IMR-90 (cell line): ENCODE results near the gene SURF1. TPM values are rescaled to one million over a fixed set of nuclear protein-coding genes. Genes with fewer than 3 reads are reported as not detected.

ENCODE experiments used
- ATAC-seq: fragments of 200-7000 bp; cut with Tn5 transposase; 2 replicates; pipeline ENCODE4 v1.9.1; 2020; ENCODE audit warnings: low read depth, mild to moderate bottlenecking, moderate library complexity
- BruUV-seq: library from RNA; stranded (reverse); fragments of 400-500 nt; replicated peaks from 2 replicates; lab custom pipeline; 2021; lab: Mats Ljungman, UMichigan
- CTCF ChIA-PET: fragments of 300-600 bp; formaldehyde crosslinking; extraction: SDS; loops from one replicate; lab custom pipeline; 2021; ENCODE audit warnings: antibody characterized with exemption; lab: Yijun Ruan, JAX
- POLR2A ChIA-PET: fragments of 300-600 bp; sonication (Branson Sonifier 250); formaldehyde crosslinking; loops from one replicate; lab custom pipeline; 2022; ENCODE audit warnings: antibody characterized with exemption; ENCODE audit not compliant: unreplicated experiment; lab: Charles Lee
- DNase-seq: peaks from one replicate; pipeline ENCODE4 v3.0.0; 2013
- H2AFZ ChIP-seq: replicated peaks from 2 replicates; pipeline ENCODE3; 2013; ENCODE audit warnings: low read length, mild to moderate bottlenecking; ENCODE audit not compliant: poor library complexity
- H2AK5ac ChIP-seq: 2 replicates; pipeline ENCODE4 v1.6.1; 2013; ENCODE audit warnings: low read depth, low read length, inconsistent platforms
- H2AK9ac ChIP-seq: replicated peaks from 2 replicates; pipeline ENCODE3; 2013; ENCODE audit warnings: mild to moderate bottlenecking, low read depth, low read length, moderate library complexity; ENCODE audit not compliant: poor library complexity
- H2BK120ac ChIP-seq: 2 replicates; pipeline ENCODE4 v1.6.1; 2013; ENCODE audit warnings: low read depth, low read length, inconsistent platforms
- H2BK15ac ChIP-seq: 3 replicates; pipeline ENCODE4 v1.6.1; 2013; ENCODE audit warnings: low read depth, low read length, inconsistent platforms
- H2BK20ac ChIP-seq: 2 replicates; pipeline ENCODE4 v1.6.1; 2013; ENCODE audit warnings: low read depth, mild to moderate bottlenecking, inconsistent platforms, low read length, moderate library complexity
- H2BK5ac ChIP-seq: 2 replicates; pipeline ENCODE4 v1.6.1; 2013; ENCODE audit warnings: mild to moderate bottlenecking, low read depth, low read length, inconsistent platforms; ENCODE audit not compliant: poor library complexity, severe bottlenecking
- H3K14ac ChIP-seq: replicated peaks from 2 replicates; pipeline ENCODE4 v1.6.1; 2013; ENCODE audit warnings: low read depth, low read length, inconsistent platforms
- H3K18ac ChIP-seq: 2 replicates; pipeline ENCODE4 v1.6.1; 2013; ENCODE audit warnings: low read depth, low read length, control low read depth
- H3K23ac ChIP-seq: 2 replicates; pipeline ENCODE4 v1.6.1; 2013; ENCODE audit warnings: low read depth, low read length, inconsistent platforms
- H3K27ac ChIP-seq: 2 replicates; pipeline ENCODE4 v1.5.1; 2013; ENCODE audit warnings: mild to moderate bottlenecking, control low read depth, low read length; ENCODE audit not compliant: insufficient read depth
- H3K27me3 ChIP-seq: 2 replicates; pipeline ENCODE4 v1.6.1; 2013; ENCODE audit warnings: low read length; ENCODE audit not compliant: control insufficient read depth, insufficient read depth
- H3K36me3 ChIP-seq: 2 replicates; pipeline ENCODE4 v1.6.1; 2013; ENCODE audit warnings: low read length, mixed read lengths; ENCODE audit not compliant: control insufficient read depth, insufficient read depth
- H3K4ac ChIP-seq: 2 replicates; pipeline ENCODE4 v1.6.1; 2013; ENCODE audit warnings: low read depth, low read length, inconsistent platforms
- H3K4me1 ChIP-seq: 2 replicates; pipeline ENCODE4 v1.6.1; 2013; ENCODE audit warnings: low read length, mixed read lengths; ENCODE audit not compliant: control insufficient read depth, insufficient read depth
- H3K4me2 ChIP-seq: 2 replicates; pipeline ENCODE4 v1.6.1; 2013; ENCODE audit warnings: low read depth, mild to moderate bottlenecking, control low read depth, low read length, moderate library complexity
- H3K4me3 ChIP-seq: 2 replicates; pipeline ENCODE4 v1.5.1; 2013; ENCODE audit warnings: low read depth, mild to moderate bottlenecking, control low read depth, low read length, moderate library complexity; ENCODE audit not compliant: insufficient read depth
- H3K56ac ChIP-seq: 2 replicates; pipeline ENCODE4 v1.6.1; 2013; ENCODE audit warnings: low read length, inconsistent platforms; ENCODE audit not compliant: insufficient read depth; ENCODE audit errors: extremely low read depth
- H3K79me1 ChIP-seq, 2 experiments: 2 replicates each; pipeline ENCODE4 v1.6.1; 2013; ENCODE audit warnings: low read length in 2 of 2, inconsistent platforms in 1 of 2, low read depth in 1 of 2
- H3K9ac ChIP-seq: 2 replicates; pipeline ENCODE4 v1.6.1; 2013; ENCODE audit warnings: low read depth, low read length, control low read depth
- H3K9me1 ChIP-seq: 2 replicates; pipeline ENCODE4 v1.6.1; 2013; ENCODE audit warnings: low read length, inconsistent platforms; ENCODE audit not compliant: insufficient read depth
- H3K9me3 ChIP-seq: 2 replicates; pipeline ENCODE4 v1.6.1; 2013; ENCODE audit warnings: low read length; ENCODE audit not compliant: control insufficient read depth, insufficient read depth
- H4K20me1 ChIP-seq: 2 replicates; pipeline ENCODE4 v1.6.1; 2013; ENCODE audit warnings: low read length, inconsistent platforms; ENCODE audit not compliant: insufficient read depth
- H4K5ac ChIP-seq: 2 replicates; pipeline ENCODE4 v1.6.1; 2013; ENCODE audit warnings: mild to moderate bottlenecking, low read depth, low read length, control low read depth
- H4K8ac ChIP-seq, 2 experiments: 2 replicates each; pipeline ENCODE4 v1.6.1; 2013; ENCODE audit warnings: low read depth in 2 of 2, low read length in 2 of 2, control low read depth in 1 of 2, inconsistent platforms in 1 of 2
- H4K91ac ChIP-seq: 2 replicates; pipeline ENCODE4 v1.6.1; 2013; ENCODE audit warnings: low read depth, low read length, inconsistent platforms; ENCODE audit not compliant: insufficient read depth
- BHLHE40 ChIP-seq: fragments of 150-350 bp; IDR thresholded peaks from 2 replicates; pipeline ENCODE4 v1.6.1; 2016; ENCODE audit warnings: mild to moderate bottlenecking, low read depth, low read length
- CEBPB ChIP-seq: IDR thresholded peaks from 2 replicates; pipeline ENCODE4 v1.6.1; 2012; ENCODE audit warnings: low read depth, low read length, improper control_type of control experiment
- CHD1 ChIP-seq: IDR thresholded peaks from 2 replicates; pipeline ENCODE4 v1.6.1; 2012; ENCODE audit warnings: low read depth, low read length, improper control_type of control experiment
- FOS ChIP-seq: fragments of 150-350 bp; IDR thresholded peaks from 2 replicates; pipeline ENCODE4 v1.6.1; 2016; ENCODE audit warnings: low read depth, low read length
- MAFK ChIP-seq: IDR thresholded peaks from 2 replicates; pipeline ENCODE4 v1.6.1; 2012; ENCODE audit warnings: low read depth, low read length, improper control_type of control experiment
- MAZ ChIP-seq: IDR thresholded peaks from 2 replicates; pipeline ENCODE4 v1.6.1; 2012; ENCODE audit warnings: low read depth, mild to moderate bottlenecking, low read length, improper control_type of control experiment, moderate library complexity, borderline replicate concordance
- MXI1 ChIP-seq: IDR thresholded peaks from 2 replicates; pipeline ENCODE4 v1.6.1; 2012; ENCODE audit warnings: low read depth, mild to moderate bottlenecking, low read length, moderate library complexity, borderline replicate concordance
- NFE2L2 ChIP-seq: fragments of 150-350 bp; IDR thresholded peaks from 2 replicates; pipeline ENCODE4 v1.6.1; 2016; ENCODE audit warnings: low read depth, mild to moderate bottlenecking, low read length
- POLR2A ChIP-seq: IDR thresholded peaks from 2 replicates; pipeline ENCODE4 v1.6.1; 2012; ENCODE audit warnings: mild to moderate bottlenecking, low read depth, low read length
- RAD21 ChIP-seq: IDR thresholded peaks from 2 replicates; pipeline ENCODE4 v1.6.1; 2012; ENCODE audit warnings: low read length, improper control_type of control experiment
- RCOR1 ChIP-seq: IDR thresholded peaks from 2 replicates; pipeline ENCODE4 v1.6.1; 2012; ENCODE audit warnings: mild to moderate bottlenecking, low read length, improper control_type of control experiment; ENCODE audit not compliant: insufficient replicate concordance
- RFX5 ChIP-seq: IDR thresholded peaks from 2 replicates; pipeline ENCODE4 v1.8.0; 2012; ENCODE audit warnings: low read depth, mild to moderate bottlenecking, low read length, moderate library complexity
- SMC3 ChIP-seq: fragments of 150-350 bp; IDR thresholded peaks from 2 replicates; pipeline ENCODE4 v1.6.1; 2016; ENCODE audit warnings: low read depth, mild to moderate bottlenecking, antibody characterized with exemption, low read length, moderate library complexity
- WGBS, 2 experiments: methylation state at CpG; one replicate each; pipeline versions ENCODE4 v1.1.5 to v1.1.7; 2013; ENCODE audit warnings: missing lambda C conversion rate in 2 of 2; ENCODE audit not compliant: insufficient read length in 1 of 2; ENCODE audit errors: extremely low coverage in 2 of 2; 5-methylcytosine and 5-hydroxymethylcytosine counted together
- dilution Hi-C: fragments of 300-500 bp; cut with HindIII; formaldehyde crosslinking; loops from one replicate; pipeline ENCODE4 v1.14.3; 2018; ENCODE audit warnings: low sequenced_read_pairs; ENCODE audit not compliant: unreplicated experiment
- in situ Hi-C: fragments of 300-500 bp; cut with MboI; formaldehyde crosslinking; loops from 3 replicates; pipeline ENCODE4 v1.14.3; 2019; ENCODE audit warnings: low sequenced_read_pairs, inconsistent platforms, mixed read lengths
- intact Hi-C: fragments of 100-400 bp; cut with micrococcal nuclease; formaldehyde crosslinking; loops from 2 replicates; pipeline ENCODE4 v1.10.0; 2022
- polyA plus RNA-seq, 3 experiments: library from polyadenylated mRNA; depleted of rRNA; stranded (reverse); fragments of >200 nt; gene quantifications; 2 replicates each; pipeline ENCODE4 v1.2.3, GENCODE V29; 2012; ENCODE audit warnings: low replicate concordance in 1 of 3
- total RNA-seq: library from RNA; depleted of rRNA; stranded (reverse); fragments of >200 nt; gene quantifications from 2 replicates; pipeline ENCODE4 v1.2.3, GENCODE V29; 2012
- TF ChIP-seq, protein P1 (sequence below): fragments of 150-350 bp; IDR thresholded peaks from 2 replicates; pipeline ENCODE4 v1.6.1; 2017; ENCODE audit warnings: mild to moderate bottlenecking, antibody characterized with exemption, low read length, low read depth
- TF ChIP-seq, protein P2 (sequence below): conservative IDR thresholded peaks from 2 replicates; pipeline ENCODE4 v1.5.1; 2012; ENCODE audit warnings: mild to moderate bottlenecking, low read depth, low read length, improper control_type of control experiment
- TF ChIP-seq, protein P3 (sequence below): fragments of 150-350 bp; IDR thresholded peaks from 2 replicates; pipeline ENCODE4 v1.6.1; 2016; ENCODE audit warnings: low read depth, mild to moderate bottlenecking, low read length, moderate library complexity, borderline replicate concordance

Gene SURF1
- total and polyA plus RNA-seq, 2 of the 4 experiments (the other 2 are of a cell fraction): 15.1 to 24.5 TPM

DNA sequence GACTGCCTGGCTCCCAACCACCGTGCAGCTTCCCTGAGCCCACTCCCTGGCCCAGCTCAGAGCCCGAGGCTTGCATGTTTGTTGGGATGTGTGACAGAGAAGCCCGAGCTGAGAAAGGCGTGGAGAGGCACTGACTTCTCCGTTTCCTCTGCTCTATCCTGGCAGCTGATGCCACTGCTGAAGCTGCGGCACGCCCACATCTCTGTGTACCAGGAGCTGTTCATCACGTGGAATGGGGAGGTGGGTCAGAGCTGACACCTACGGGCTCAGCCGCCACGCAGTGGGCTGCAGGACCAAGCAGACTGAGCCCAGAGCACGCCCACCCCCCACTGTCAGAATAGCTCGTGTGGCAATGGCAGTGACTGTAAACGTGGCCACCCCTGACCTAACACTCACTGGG is 29.2 kb upstream of the SURF1 start:
- Histone ChIP-seq H4K5ac (no peak overlapping the region), H3K4ac (no peak overlapping the region), H4K8ac (no peak overlapping the region), H3K4me2 (no peak overlapping the region), H4K20me1 (no peaks in the 10 kb centered on the region; the same call in 1 of the 2 replicates), H3K9me1 (no peaks in the 10 kb centered on the region), H3K4me3 (no peak overlapping the region), H2BK20ac (no peak overlapping the region), H3K9ac (no peak overlapping the region), H3K18ac (no peak overlapping the region), H2AK9ac (no peak overlapping the region), H4K91ac (no peak overlapping the region), H3K14ac (no peak overlapping the region), H3K56ac (no peak overlapping the region), H2BK15ac (no peak overlapping the region), H3K9me3 (no peaks in the 10 kb centered on the region), H2AFZ (no peak overlapping the region), H3K36me3 (no peaks in the 10 kb centered on the region), H3K79me1 (no peaks in the 10 kb centered on the region), H3K27me3 (peaks cover 1% of the 10 kb centered on the region; the same call in 1 of the 2 replicates), H3K27ac (no peak overlapping the region), H3K23ac (no peak overlapping the region), H3K4me1 (no peaks in the 10 kb centered on the region), H2BK5ac (no peak overlapping the region), H2AK5ac (no peak overlapping the region), H2BK120ac (no peak overlapping the region)
- dilution Hi-C loops: no loop called here
- DNase-seq (no peak), ATAC-seq (no peak)
- in situ Hi-C loops: no loop called here
- WGBS, 2 experiments: 64% methylated on average over 8 of the region's 14 CpGs; no CpG with 5 or more reads in 1 of the 2 experiments
- ChIA-PET POLR2A (no interaction called here), CTCF (no interaction called here)
- no TSS peak for BruUV-seq
- no peak for TF ChIP-seq BHLHE40
- no peak for TF ChIP-seq SMC3
- TF ChIP-seq MAFK: no peak
- TF ChIP-seq RFX5: no peak
- TF ChIP-seq RAD21: no peak
- TF ChIP-seq RCOR1: no peak
- no peak for TF ChIP-seq MAZ
- TF ChIP-seq, protein P1, sequence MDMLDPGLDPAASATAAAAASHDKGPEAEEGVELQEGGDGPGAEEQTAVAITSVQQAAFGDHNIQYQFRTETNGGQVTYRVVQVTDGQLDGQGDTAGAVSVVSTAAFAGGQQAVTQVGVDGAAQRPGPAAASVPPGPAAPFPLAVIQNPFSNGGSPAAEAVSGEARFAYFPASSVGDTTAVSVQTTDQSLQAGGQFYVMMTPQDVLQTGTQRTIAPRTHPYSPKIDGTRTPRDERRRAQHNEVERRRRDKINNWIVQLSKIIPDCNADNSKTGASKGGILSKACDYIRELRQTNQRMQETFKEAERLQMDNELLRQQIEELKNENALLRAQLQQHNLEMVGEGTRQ: no peak
- no peak for TF ChIP-seq POLR2A
- no peak for TF ChIP-seq CEBPB
- TF ChIP-seq, protein P2, sequence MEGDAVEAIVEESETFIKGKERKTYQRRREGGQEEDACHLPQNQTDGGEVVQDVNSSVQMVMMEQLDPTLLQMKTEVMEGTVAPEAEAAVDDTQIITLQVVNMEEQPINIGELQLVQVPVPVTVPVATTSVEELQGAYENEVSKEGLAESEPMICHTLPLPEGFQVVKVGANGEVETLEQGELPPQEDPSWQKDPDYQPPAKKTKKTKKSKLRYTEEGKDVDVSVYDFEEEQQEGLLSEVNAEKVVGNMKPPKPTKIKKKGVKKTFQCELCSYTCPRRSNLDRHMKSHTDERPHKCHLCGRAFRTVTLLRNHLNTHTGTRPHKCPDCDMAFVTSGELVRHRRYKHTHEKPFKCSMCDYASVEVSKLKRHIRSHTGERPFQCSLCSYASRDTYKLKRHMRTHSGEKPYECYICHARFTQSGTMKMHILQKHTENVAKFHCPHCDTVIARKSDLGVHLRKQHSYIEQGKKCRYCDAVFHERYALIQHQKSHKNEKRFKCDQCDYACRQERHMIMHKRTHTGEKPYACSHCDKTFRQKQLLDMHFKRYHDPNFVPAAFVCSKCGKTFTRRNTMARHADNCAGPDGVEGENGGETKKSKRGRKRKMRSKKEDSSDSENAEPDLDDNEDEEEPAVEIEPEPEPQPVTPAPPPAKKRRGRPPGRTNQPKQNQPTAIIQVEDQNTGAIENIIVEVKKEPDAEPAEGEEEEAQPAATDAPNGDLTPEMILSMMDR: no peak
- TF ChIP-seq MXI1: no peak
- TF ChIP-seq, protein P3, sequence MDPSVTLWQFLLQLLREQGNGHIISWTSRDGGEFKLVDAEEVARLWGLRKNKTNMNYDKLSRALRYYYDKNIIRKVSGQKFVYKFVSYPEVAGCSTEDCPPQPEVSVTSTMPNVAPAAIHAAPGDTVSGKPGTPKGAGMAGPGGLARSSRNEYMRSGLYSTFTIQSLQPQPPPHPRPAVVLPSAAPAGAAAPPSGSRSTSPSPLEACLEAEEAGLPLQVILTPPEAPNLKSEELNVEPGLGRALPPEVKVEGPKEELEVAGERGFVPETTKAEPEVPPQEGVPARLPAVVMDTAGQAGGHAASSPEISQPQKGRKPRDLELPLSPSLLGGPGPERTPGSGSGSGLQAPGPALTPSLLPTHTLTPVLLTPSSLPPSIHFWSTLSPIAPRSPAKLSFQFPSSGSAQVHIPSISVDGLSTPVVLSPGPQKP: no peak
- TF ChIP-seq CHD1: no peak
- no peak for TF ChIP-seq FOS
- TF ChIP-seq NFE2L2: no peak
- intact Hi-C loops: no loop called here
